GM13977 (cell line): ENCODE data around the gene C8A.

ENCODE experiments used
- DNase-seq: peaks from one replicate; pipeline ENCODE4 v3.0.0; 2012; ENCODE audit warnings: low spot score
- CTCF ChIP-seq: IDR thresholded peaks from 2 replicates; pipeline ENCODE4 v1.5.1; 2012; ENCODE audit warnings: mild to moderate bottlenecking, control low read depth; ENCODE audit not compliant: insufficient read depth; ENCODE audit errors: extremely low read depth, missing control alignments
- in situ Hi-C: fragments of 300-500 bp; cut with MboI; formaldehyde crosslinking; loops from one replicate; pipeline ENCODE4 v1.12.0; 2022; ENCODE audit warnings: low sequenced_read_pairs, low pct_unique_long_range_greater_than_20kb, mixed read lengths, inconsistent platforms; ENCODE audit not compliant: unreplicated experiment

C8A gene

DNA sequence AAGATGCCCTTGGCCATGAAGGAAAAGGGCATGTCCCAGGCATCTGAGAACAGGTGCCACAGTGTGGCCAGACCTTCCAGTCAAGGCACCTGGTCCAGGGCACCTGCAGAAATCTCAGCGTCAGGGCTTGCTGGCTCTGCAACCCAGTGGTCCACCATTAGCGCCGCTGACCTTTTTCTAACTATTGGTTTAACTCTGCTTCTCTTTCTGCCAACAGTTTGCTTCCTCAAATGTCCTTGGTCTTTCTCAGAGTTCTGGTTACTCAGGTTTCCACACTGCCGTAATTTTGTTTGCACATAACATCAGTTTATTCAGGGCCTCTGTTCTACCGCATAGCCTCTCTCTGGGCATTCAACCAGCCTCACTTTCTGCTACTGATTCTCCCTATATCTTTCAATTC is 18.9 kb upstream of the C8A start:
- no peak for DNase-seq
- in situ Hi-C loops = loop anchor here (25.0 kb wide), 1 partner anchor 1202 kb away; no protein-coding TSS in a partner anchor
- no peak for TF ChIP-seq CTCF

DNA sequence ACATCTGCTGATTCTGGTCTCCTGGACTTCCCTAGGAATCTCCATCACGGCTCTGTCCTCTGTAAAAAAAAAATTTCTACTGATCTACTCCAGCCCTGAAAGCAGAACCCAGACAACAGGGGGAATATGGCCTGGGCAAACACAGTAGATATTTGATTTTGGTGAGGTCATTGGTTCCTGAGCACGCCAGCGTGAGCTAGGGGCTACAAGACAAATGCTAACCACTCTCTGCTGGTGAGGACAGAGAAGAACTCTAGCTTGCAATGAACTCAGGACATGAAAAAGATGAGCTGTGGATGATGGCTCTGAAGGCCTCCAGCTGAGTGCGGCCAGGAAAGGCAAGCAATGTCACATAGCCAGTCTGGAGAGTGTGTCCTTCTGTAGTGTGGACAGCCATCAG is 18.2 kb upstream of the C8A start:
- TF ChIP-seq CTCF = no peak
- in situ Hi-C loops = loop anchor here (25.0 kb wide), 1 partner anchor 1201 kb away; no protein-coding TSS in a partner anchor
- DNase-seq = no peak

GRCh38 chr1:56837244-56837939 is 17.2 kb upstream of the C8A start:
- in situ Hi-C loops = loop anchor here (25.0 kb wide), 1 partner anchor 1200 kb away; no protein-coding TSS in a partner anchor
- no peak for DNase-seq
- TF ChIP-seq CTCF = no peak

- TF ChIP-seq CTCF = no peak
- no peak for DNase-seq
- in situ Hi-C loops = loop anchor here (25.0 kb wide), 1 partner anchor 1199 kb away; no protein-coding TSS in a partner anchor
Measured at GRCh38 chr1:56838759-56839158, 15.8 kb upstream of the C8A start.

- no peak for TF ChIP-seq CTCF
- in situ Hi-C loops = loop anchor here (25.0 kb wide), 1 partner anchor 1194 kb away; no protein-coding TSS in a partner anchor
- no peak for DNase-seq
Measured at GRCh38 chr1:56843544-56843943, 11.1 kb upstream of the C8A start.

DNA sequence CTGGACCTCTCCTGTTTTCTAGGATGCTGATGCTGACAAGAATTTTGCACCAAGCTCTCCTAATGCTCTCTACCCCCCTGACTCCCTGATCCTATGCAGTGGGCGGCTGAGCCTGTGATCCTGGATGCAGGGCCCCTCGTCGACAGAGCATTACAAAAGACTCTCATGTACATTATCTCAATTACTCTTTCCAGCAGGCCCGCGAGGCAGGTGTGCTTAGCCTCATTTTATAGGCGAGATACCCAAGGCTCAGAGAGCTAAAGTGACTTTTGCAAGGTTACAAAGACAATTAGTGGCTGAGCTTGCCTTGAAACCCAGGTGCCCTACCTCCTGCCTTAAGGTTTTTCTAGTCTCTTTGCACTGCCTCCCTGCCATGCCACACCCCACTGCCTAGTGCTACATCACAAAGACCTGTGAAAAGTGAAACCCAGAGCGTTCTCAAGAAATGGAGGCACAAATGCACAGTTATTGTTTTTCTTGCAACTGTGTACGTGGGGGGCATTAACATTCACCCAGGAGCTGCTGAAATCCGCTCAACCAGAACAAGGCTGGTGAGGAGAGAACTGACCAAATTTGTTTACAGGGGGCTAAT is 10.0 kb upstream of the C8A start:
- TF ChIP-seq CTCF = no peak
- no peak for DNase-seq
- in situ Hi-C loops = loop anchor here (25.0 kb wide), 1 partner anchor 1193 kb away; no protein-coding TSS in a partner anchor
